ENCODE measurements around the gene KLHDC1.
"Not testable (repeated sequence)": the region's sequence is repeated elsewhere in the genome, so short reads cannot be mapped to it uniquely, and the experiment has no call there.

- TF ChIP-seq CTCF (IDR thresholded peaks at IDR 0.05 in 2 of 3, conservative IDR thresholded peaks at IDR 0.05 in 1 of 3; ENCODE audit: borderline replicate concordance in 1 of 3, insufficient read depth in 1 of 3, low read depth in 2 of 3, low read length in 2 of 3); POLR2AphosphoS5 (IDR thresholded peaks at IDR 0.05; ENCODE audit: low read depth, low read length); CEBPB (IDR thresholded peaks at IDR 0.05; ENCODE audit: low read depth); CBX3 (IDR thresholded peaks at IDR 0.05; ENCODE audit: low read depth); JUND (IDR thresholded peaks at IDR 0.05); MAX (IDR thresholded peaks at IDR 0.05); ZNF274 (IDR thresholded peaks at IDR 0.05; ENCODE audit: low read depth, low read length): not testable (repeated sequence)
Observed at GRCh38 chr14:49693735-49694124, 810 bp downstream of the KLHDC1 start.

Data from HCT116 (cell line).